ENCODE results near the gene SH3BP2.
A peak's percentile ranks its signal among the peaks of the same experiment; 100 is the strongest.

The SH3BP2 gene

GRCh38 chr4:2816401-2816954 lies 23.6 kb downstream of the SH3BP2 start:
- no peak overlapping the region for H3K27ac ChIP-seq
- no peak overlapping the region for H3K4me3 ChIP-seq (ENCODE audit: low read depth, low read length)
- peaks cover 6% of the 10 kb centered on the region for H3K9me3 ChIP-seq (ENCODE audit: severe bottlenecking)
- H3K27me3 ChIP-seq (ENCODE audit: insufficient read depth, low read depth, severe bottlenecking) = no peaks in the 10 kb centered on the region
- H3K36me3 ChIP-seq = peaks cover 21% of the 10 kb centered on the region
- no peak for TF ChIP-seq CTCF (IDR thresholded peaks at IDR 0.05; ENCODE audit: low read depth, low read length)
- DNase-seq = no peak

GRCh38 chr4:2817137-2817536 lies 24.3 kb downstream of the SH3BP2 start:
- Histone ChIP-seq H3K27ac (no peak overlapping the region), H3K4me3 (ENCODE audit: low read depth, low read length) (no peak overlapping the region), H3K36me3 (peaks cover 26% of the 10 kb centered on the region), H3K27me3 (ENCODE audit: insufficient read depth, low read depth, severe bottlenecking) (no peaks in the 10 kb centered on the region), H3K9me3 (ENCODE audit: severe bottlenecking) (peaks cover 6% of the 10 kb centered on the region)
- TF ChIP-seq CTCF (IDR thresholded peaks at IDR 0.05; ENCODE audit: low read depth, low read length) = no peak
- DNase-seq = no peak

GRCh38 chr4:2817701-2818350 lies 24.9 kb downstream of the SH3BP2 start:
- Histone ChIP-seq H3K4me3 (ENCODE audit: low read depth, low read length) (peak overlapping the region; percentile 71), H3K27me3 (ENCODE audit: insufficient read depth, low read depth, severe bottlenecking) (no peaks in the 10 kb centered on the region), H3K9me3 (ENCODE audit: severe bottlenecking) (peaks cover 6% of the 10 kb centered on the region), H3K27ac (peak overlapping the region; percentile 91), H3K36me3 (peaks cover 33% of the 10 kb centered on the region)
- no peak for TF ChIP-seq CTCF (IDR thresholded peaks at IDR 0.05; ENCODE audit: low read depth, low read length)
- peak; percentile 69 for DNase-seq

GRCh38 chr4:2818351-2818939 lies 25.6 kb downstream of the SH3BP2 start:
- H3K27ac ChIP-seq = peak overlapping the region; percentile 91
- peaks cover 6% of the 10 kb centered on the region for H3K9me3 ChIP-seq (ENCODE audit: severe bottlenecking)
- H3K4me3 ChIP-seq (ENCODE audit: low read depth, low read length) = peak overlapping the region; percentile 71
- no peak for TF ChIP-seq CTCF (IDR thresholded peaks at IDR 0.05; ENCODE audit: low read depth, low read length)
- DNase-seq = peak; percentile 38
- H3K36me3 ChIP-seq = peaks cover 39% of the 10 kb centered on the region
- no peaks in the 10 kb centered on the region for H3K27me3 ChIP-seq (ENCODE audit: insufficient read depth, low read depth, severe bottlenecking)

GRCh38 chr4:2819244-2820215 lies 26.6 kb downstream of the SH3BP2 start:
- Histone ChIP-seq H3K36me3 (peaks cover 50% of the 10 kb centered on the region), H3K9me3 (ENCODE audit: severe bottlenecking) (peaks cover 6% of the 10 kb centered on the region), H3K4me3 (ENCODE audit: low read depth, low read length) (peak overlapping the region; percentile 71), H3K27me3 (ENCODE audit: insufficient read depth, low read depth, severe bottlenecking) (no peaks in the 10 kb centered on the region), H3K27ac (no peak overlapping the region)
- DNase-seq = no peak
- TF ChIP-seq CTCF (IDR thresholded peaks at IDR 0.05; ENCODE audit: low read depth, low read length) = no peak

Measured in WERI-Rb-1 (cell line).